PC-9 (cell line): Measurements from ENCODE around the gene CLTB. TPM values are rescaled to one million over a fixed set of nuclear protein-coding genes. Genes with fewer than 3 reads are reported as not detected.

ENCODE experiments used
- BruUV-seq: library from RNA; stranded (reverse); fragments of 400-500 nt; replicated peaks from 2 replicates; lab custom pipeline; 2021; lab: Mats Ljungman, UMichigan
- CTCF ChIA-PET: fragments of 300-600 bp; sonication (Branson Sonifier 250); formaldehyde crosslinking; loops from one replicate; lab custom pipeline; 2022; ENCODE audit warnings: antibody characterized with exemption; lab: Charles Lee
- POLR2A ChIA-PET: fragments of 300-600 bp; sonication (Branson Sonifier 250); formaldehyde crosslinking; loops from one replicate; lab custom pipeline; 2022; ENCODE audit warnings: antibody characterized with exemption; ENCODE audit not compliant: unreplicated experiment; lab: Charles Lee
- DNase-seq, 2 experiments: peaks; one replicate each; pipeline versions ENCODE4 v3.0.0 to v3.0.0-alpha.2; 2015 to 2022; ENCODE audit warnings: mixed read lengths in 1 of 2
- H2AFZ ChIP-seq: fragments of 200-600 bp; sonication (generic); 2 replicates; pipeline ENCODE4 v1.8.1; 2017; ENCODE audit warnings: antibody characterized with exemption
- H3F3A ChIP-seq: fragments of 200-600 bp; sonication (generic); 2 replicates; pipeline ENCODE4 v1.8.1; 2017; ENCODE audit warnings: antibody characterized with exemption, mild to moderate bottlenecking, low read depth; ENCODE audit not compliant: insufficient read depth
- H3K27ac ChIP-seq: fragments of 200-600 bp; sonication (generic); 2 replicates; pipeline ENCODE4 v1.6.1; 2016; ENCODE audit warnings: mixed run types
- H3K27me3 ChIP-seq: fragments of 200-600 bp; sonication (generic); 2 replicates; pipeline ENCODE4 v1.6.1; 2016; ENCODE audit warnings: low read depth, mixed run types; ENCODE audit not compliant: insufficient read depth
- H3K36me3 ChIP-seq: fragments of 200-600 bp; sonication (generic); 2 replicates; pipeline ENCODE4 v1.6.1; 2016; ENCODE audit warnings: low read depth, mixed run types
- H3K4me1 ChIP-seq: fragments of 200-600 bp; sonication (generic); replicated peaks from 2 replicates; pipeline ENCODE4 v1.6.1; 2016; ENCODE audit warnings: mixed run types; ENCODE audit not compliant: insufficient read depth
- H3K4me2 ChIP-seq: fragments of 200-600 bp; sonication (generic); 2 replicates; pipeline ENCODE4 v1.6.1; 2017; ENCODE audit warnings: mixed run types
- H3K4me3 ChIP-seq: fragments of 200-600 bp; sonication (generic); 2 replicates; pipeline ENCODE4 v1.6.1; 2016; ENCODE audit warnings: mixed run types
- H3K79me2 ChIP-seq: fragments of 200-600 bp; sonication (generic); 2 replicates; pipeline ENCODE4 v1.6.1; 2017; ENCODE audit warnings: low read depth, mixed run types
- H3K9me2 ChIP-seq: fragments of 200-600 bp; sonication (generic); 2 replicates; pipeline ENCODE4 v1.8.1; 2017; ENCODE audit warnings: mild to moderate bottlenecking; ENCODE audit not compliant: insufficient read depth
- H3K9me3 ChIP-seq: fragments of 200-600 bp; sonication (generic); 2 replicates; pipeline ENCODE4 v1.8.1; 2016; ENCODE audit warnings: low read depth; ENCODE audit not compliant: insufficient read depth
- H4K20me1 ChIP-seq: fragments of 200-600 bp; sonication (generic); 2 replicates; pipeline ENCODE4 v1.8.1; 2017; ENCODE audit not compliant: insufficient read depth
- EZH2 ChIP-seq: fragments of 200-600 bp; sonication (generic); IDR thresholded peaks from 2 replicates; pipeline ENCODE4 v1.8.0; 2017; ENCODE audit warnings: antibody characterized with exemption, low read depth
- intact Hi-C: fragments of 100-400 bp; cut with micrococcal nuclease; formaldehyde crosslinking; loops from one replicate; pipeline ENCODE4 v1.10.0; 2022; ENCODE audit not compliant: unreplicated experiment
- total RNA-seq: library from RNA; stranded (reverse); gene quantifications from 2 replicates; pipeline ENCODE4 v1.2.3, GENCODE V29; 2021
- TF ChIP-seq, protein P1 (sequence below): fragments of 200-600 bp; sonication (generic); conservative IDR thresholded peaks from 2 replicates; pipeline ENCODE4 v1.6.1; 2017; ENCODE audit warnings: mixed run types, antibody characterized with exemption, mild to moderate bottlenecking, moderate library complexity

The CLTB gene
- total RNA-seq, 1 experiment from 2014 or later = 123 TPM

DNA sequence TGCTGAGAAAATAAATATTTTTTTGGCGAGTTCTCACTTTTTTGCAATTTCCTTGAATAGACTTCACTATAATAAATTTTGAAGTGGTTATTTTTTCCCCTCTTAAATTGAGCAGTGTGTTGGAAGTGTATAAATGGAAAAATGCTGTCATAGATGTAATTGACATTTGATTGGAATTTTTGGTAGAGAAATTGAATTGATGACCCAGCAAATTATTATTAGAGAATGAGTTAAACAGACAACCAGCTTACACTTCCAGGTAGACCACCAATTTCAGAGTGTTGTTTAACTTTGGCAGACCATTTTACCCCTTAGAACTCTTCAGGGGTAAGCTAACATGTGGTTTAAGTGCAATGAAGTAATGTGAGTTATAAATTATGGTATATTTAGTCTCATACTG lies 33.7 kb upstream of the CLTB start:
- Histone ChIP-seq H3K36me3 (peaks cover 36% of the 10 kb centered on the region), H3K4me1 (peaks cover 34% of the 10 kb centered on the region), H2AFZ (no peak overlapping the region), H4K20me1 (peaks cover 52% of the 10 kb centered on the region), H3K9me3 (no peaks in the 10 kb centered on the region), H3K4me3 (peak overlapping the region; percentile 89; the same call in 1 of the 2 replicates), H3K27me3 (no peaks in the 10 kb centered on the region), H3K4me2 (peak overlapping the region; percentile 71), H3K27ac (no peak overlapping the region), H3K79me2 (peaks cover 86% of the 10 kb centered on the region), H3F3A (peaks cover 39% of the 10 kb centered on the region), H3K9me2 (no peaks in the 10 kb centered on the region)
- DNase-seq = no peak
- BruUV-seq = no TSS peak
- CTCF ChIA-PET = no interaction called here
- intact Hi-C loops = no loop called here
- POLR2A ChIA-PET = no interaction called here
- no peak for TF ChIP-seq EZH2
- TF ChIP-seq, protein P1, sequence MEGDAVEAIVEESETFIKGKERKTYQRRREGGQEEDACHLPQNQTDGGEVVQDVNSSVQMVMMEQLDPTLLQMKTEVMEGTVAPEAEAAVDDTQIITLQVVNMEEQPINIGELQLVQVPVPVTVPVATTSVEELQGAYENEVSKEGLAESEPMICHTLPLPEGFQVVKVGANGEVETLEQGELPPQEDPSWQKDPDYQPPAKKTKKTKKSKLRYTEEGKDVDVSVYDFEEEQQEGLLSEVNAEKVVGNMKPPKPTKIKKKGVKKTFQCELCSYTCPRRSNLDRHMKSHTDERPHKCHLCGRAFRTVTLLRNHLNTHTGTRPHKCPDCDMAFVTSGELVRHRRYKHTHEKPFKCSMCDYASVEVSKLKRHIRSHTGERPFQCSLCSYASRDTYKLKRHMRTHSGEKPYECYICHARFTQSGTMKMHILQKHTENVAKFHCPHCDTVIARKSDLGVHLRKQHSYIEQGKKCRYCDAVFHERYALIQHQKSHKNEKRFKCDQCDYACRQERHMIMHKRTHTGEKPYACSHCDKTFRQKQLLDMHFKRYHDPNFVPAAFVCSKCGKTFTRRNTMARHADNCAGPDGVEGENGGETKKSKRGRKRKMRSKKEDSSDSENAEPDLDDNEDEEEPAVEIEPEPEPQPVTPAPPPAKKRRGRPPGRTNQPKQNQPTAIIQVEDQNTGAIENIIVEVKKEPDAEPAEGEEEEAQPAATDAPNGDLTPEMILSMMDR = no peak

DNA sequence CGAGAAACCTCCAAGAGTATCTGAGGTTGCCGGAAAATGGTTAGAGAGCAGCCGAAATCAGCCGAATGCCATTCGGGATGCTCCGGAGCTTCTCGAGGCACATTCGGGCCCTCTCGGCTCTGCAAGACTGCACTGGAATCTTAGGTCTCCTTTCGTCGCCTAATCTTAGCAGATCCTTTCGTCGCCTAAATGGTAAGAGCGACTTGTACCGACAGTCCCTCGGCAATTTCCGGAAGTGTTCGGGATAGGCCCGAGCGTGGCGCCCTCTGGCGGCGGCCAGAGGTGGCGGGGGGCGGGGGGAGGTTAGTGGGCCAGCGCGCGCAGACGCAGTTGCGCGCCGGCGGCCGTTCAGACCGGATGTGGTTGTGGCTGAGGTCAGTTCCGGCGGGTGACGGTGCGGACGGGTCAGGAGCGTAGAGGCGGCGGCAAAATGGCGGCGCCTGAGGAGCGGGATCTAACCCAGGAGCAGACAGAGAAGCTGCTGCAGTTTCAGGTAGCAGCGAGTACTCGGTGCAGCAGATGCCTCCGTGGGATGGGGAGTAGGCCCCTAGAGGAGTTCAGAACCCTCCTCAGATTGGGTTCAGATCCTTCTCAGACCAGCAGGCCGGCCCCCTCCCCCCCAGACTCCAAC lies 31.8 kb upstream of the CLTB start, which contains the start of gene FAF2:
FAF2 (plus strand) TSS at position 408 of the 631 bp plus-strand sequence; CDS start at position 431, 23 bp downstream.
- H3F3A ChIP-seq = peaks cover 35% of the 10 kb centered on the region
- TF ChIP-seq, protein P1 = peak; percentile 97
- no peak for TF ChIP-seq EZH2
- intact Hi-C loops = loop anchor here (1.0 to 2.0 kb wide), 4 partner anchors 32 to 199 kb away; partner anchors contain the start of genes CLTB, HIGD2A, NOP16 and RNF44
- peak within 1 kb of the TSS; percentile 89 for H2AFZ ChIP-seq
- ChIA-PET CTCF (interaction anchor here (0.6 to 0.8 kb wide), 8 partner anchors 19 to 106 kb away, joined by 3 to 7 read pairs (median 4); partner anchors contain the start of genes HIGD2A, NOP16 and RNF44), POLR2A (interaction anchor here (0.5 to 0.9 kb wide), 5 partner anchors 31 to 336 kb away, joined by 3 to 9 read pairs (median 4); partner anchors contain the start of gene RNF44)
- peaks cover 24% of the 10 kb centered on the region; the same call in 1 of the 2 replicates for H3K36me3 ChIP-seq
- H3K27me3 ChIP-seq = no peaks in the 10 kb centered on the region
- peak; percentile 97 to 100 for DNase-seq
- peak within 1 kb of the TSS; percentile 89 for H3K27ac ChIP-seq
- H3K9me3 ChIP-seq = no peaks in the 10 kb centered on the region
- peak within 1 kb of the TSS; percentile 89 for H3K4me3 ChIP-seq
- no peaks in the 10 kb centered on the region for H3K9me2 ChIP-seq
- BruUV-seq = no TSS peak
- H4K20me1 ChIP-seq = peaks cover 34% of the 10 kb centered on the region
- peaks cover 34% of the 10 kb centered on the region for H3K4me1 ChIP-seq
- H3K4me2 ChIP-seq = peak within 1 kb of the TSS; percentile 96
- peaks cover 66% of the 10 kb centered on the region for H3K79me2 ChIP-seq

DNA sequence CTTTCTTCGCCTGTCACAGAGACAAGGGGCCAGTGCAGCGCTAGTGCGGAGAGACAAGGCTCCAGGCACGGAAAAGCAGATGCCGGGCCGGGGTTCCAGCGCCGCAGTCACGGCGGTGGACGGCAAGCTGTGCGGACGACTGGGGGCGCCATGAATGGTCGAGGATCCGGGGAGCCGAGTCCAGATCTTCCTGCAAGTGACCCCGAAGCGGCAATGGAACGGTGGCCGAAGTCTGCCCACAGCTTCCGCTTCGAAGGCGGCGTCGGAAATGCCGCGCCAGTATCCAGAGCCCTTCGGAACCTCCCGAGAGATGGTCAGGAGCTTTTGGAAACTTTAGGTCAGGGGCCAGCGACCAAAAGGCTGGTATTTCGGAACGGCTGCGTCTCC lies 31.2 kb upstream of the CLTB start:
- Histone ChIP-seq H3K27ac (peak overlapping the region; percentile 89), H3K36me3 (0 out of 2 replicates have a peak, but pooled peaks cover 19% of the 10 kb centered on the region), H4K20me1 (peaks cover 28% of the 10 kb centered on the region), H3K9me3 (no peaks in the 10 kb centered on the region), H3K79me2 (peaks cover 61% of the 10 kb centered on the region), H3K4me2 (peak overlapping the region; percentile 96), H3K4me3 (peak overlapping the region; percentile 75), H3K27me3 (no peaks in the 10 kb centered on the region), H3K9me2 (no peaks in the 10 kb centered on the region), H3K4me1 (peaks cover 34% of the 10 kb centered on the region), H3F3A (peaks cover 35% of the 10 kb centered on the region), H2AFZ (peak overlapping the region; percentile 89)
- TF ChIP-seq, protein P1 = no peak
- no peak for TF ChIP-seq EZH2
- DNase-seq = no peak
- POLR2A ChIA-PET = interaction anchor here (0.5 to 1.1 kb wide), 6 partner anchors 31 to 336 kb away, joined by 3 to 9 read pairs (median 4); partner anchors contain the start of genes CLTB and RNF44
- intact Hi-C loops = loop anchor here (1.0 kb wide), 1 partner anchor 90 kb away; the partner anchor contains the start of gene RNF44
- BruUV-seq = TSS peak; percentile 91
- CTCF ChIA-PET = interaction anchor here (0.6 to 0.8 kb wide), 8 partner anchors 18 to 106 kb away, joined by 3 to 7 read pairs (median 4); partner anchors contain the start of genes HIGD2A, NOP16 and RNF44
